ENCODE measurements around the gene PRDX2.
A peak's percentile ranks its signal among the peaks of the same experiment; 100 is the strongest.

PRDX2 gene

GRCh38 chr19:12779162-12779993, 22.2 kb downstream of the PRDX2 start:
- DNase-seq = no peak

DNA sequence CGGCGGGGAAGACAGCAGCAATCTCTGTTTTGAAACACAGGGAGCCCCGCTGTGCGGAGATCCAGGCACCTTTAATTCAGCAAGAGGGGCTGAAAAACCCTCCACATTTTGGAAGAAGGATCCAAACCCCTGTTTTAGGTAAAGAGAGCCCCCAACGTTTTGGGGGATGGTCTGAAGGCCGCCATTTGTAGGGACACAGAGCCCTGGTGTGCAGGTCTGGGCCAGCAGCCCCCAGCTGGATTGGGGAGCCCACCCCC, 22.8 kb downstream of the PRDX2 start:
- no peak for DNase-seq

DNA sequence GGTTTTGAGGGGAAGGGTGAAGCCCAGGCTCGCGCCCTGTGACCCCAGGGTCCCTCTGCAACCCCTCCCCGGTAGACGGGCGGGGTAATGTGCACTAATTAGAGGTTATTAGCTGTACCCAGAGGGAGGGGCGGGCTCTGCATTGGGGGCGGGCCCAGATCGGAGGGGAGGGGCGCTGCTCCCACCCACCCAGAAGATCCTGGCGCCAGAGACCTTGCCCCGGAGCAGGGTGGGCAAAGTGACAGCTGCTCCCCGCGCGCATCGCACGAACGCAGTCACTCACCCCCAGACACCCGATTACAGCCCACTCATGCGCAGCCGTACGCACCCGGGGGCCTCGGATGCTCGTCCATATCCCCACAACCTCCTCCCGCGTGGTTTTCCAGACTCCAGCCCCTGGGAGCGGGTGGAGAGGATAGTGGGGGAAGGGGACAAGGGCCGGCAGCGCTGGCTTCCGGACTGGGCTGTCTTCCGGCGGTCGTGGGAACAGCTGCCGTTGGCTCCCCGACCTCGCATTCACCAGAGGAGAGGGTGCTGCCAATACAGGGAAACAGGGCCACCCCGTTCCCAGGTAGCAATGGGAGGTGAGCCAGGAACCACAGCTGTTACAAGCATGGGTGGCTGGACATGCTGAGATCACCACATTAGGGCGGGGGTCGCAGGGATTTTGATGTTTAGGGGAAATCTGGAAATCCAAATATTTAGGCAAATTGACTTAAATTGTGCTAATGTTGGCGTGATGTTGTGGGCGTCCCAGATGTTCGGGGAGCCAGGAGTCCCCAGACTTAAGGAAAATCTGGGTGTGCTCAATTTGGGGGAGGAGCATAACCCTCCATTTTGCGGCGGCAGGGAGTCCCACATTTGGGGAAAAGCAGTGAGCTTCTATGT, 23.3 kb downstream of the PRDX2 start:
- peak in 2 of 5 donors; percentile 37 to 67 for DNase-seq

DNA sequence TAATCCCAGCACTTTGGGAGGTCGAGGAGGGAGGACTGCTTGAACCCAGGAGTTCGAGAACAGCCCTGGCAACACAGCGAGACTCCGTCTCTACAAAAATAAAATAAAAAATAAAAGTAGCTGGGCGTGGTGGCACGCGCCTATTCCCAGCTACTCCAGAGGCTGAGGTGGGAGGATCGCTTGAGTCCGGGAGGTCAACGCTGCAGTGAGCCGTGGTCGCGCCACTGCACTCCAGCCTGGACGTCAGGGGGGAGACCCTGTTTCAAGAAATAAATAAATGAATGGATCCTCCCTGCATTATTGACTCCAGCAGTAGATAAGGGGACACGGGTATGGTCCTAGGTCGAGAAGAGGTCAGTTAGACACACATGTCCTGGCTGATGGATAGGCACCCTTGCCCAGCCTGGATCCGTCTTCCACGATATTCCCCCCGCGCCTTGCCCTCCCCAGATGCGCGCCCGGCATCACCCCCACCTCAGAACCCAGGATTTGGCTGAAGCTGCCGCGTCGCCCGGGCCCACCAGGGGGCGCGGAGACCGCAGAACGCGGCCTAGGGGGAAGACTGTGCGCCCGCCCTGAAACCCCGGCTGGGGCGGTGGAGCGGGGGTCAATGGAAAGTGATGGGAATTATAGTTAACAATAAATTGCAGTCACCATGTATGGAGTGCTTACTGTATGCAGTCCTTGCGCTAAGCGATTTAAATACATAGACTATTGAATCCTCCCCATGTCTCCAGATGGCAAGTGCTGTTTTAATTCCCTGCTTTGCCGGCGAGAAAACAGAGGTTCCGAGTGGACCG, 24.2 kb downstream of the PRDX2 start:
- DNase-seq = peak; percentile 53 to 80 (median 70)

DNA sequence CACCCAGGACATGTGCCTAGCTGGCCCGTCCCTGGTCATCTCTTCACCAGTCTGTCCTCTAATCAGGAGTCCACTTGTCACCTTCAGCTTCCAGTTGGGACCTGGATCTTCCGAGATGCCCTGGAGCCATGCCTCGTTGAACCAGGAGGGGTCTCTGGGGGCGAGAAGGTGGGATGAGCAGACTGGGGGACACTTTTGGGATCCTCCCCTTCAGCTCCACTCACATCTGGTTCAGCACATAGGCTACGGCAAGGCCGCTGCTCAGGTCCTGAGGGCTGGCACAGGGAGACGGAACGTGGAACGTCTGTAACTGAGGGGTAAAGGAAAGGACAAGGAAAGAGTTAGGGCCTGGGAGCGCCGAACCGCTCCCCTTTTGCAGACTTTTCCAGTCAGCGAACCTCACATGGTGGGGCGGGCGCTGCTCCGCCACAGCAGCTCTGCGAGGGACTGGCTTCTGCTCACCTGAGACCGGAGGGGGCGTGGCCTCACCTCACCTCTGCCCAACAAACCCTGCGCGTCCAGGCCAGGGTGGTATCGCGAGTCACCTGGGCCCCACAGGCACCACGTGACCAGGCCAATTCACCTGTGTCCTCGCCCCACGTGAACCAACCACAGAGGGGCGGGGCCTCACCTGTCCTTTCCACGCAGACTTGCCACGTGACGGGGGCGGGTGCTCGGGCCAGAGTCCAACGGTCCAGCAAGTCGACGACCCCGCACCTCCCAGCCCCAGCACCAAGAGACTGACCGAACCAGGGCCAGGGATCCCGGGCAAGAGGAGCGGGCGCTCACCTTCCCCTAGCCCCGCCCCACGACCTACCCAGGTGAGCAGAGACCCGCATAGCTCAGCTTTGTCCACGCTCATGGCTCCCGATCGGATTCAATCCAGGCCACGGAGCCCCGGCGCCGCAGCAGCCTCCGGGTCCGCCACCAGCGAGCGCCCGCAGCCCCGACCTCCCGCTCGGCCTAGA, 26.7 kb downstream of the PRDX2 start, which contains the start of gene HOOK2:
TSS of gene HOOK2 (minus strand) at position 965 of the 968 bp plus-strand sequence. CDS start at position 862, 103 bp downstream.
- DNase-seq = peak in 1 of 5 donors; percentile 45

DNA sequence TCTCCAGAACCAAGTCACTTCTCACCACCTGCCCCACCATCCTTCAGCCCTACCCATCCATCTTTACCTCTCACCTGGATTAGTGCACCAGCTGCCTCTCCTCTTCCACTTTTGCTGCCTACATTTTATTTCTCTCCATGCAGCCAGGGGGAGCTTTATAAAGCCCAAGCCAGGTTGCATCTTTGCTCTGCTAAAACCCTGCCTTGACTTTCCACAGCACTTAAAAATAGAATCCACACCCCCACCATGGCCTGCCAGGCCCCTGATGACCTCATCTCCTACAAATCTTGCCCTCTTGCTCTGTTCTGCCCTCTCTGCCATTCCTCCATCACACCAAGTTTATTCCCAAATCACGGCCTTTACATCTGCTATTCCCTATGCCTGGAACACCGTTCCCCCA, 28.0 kb downstream of the PRDX2 start:
- DNase-seq = no peak

DNA sequence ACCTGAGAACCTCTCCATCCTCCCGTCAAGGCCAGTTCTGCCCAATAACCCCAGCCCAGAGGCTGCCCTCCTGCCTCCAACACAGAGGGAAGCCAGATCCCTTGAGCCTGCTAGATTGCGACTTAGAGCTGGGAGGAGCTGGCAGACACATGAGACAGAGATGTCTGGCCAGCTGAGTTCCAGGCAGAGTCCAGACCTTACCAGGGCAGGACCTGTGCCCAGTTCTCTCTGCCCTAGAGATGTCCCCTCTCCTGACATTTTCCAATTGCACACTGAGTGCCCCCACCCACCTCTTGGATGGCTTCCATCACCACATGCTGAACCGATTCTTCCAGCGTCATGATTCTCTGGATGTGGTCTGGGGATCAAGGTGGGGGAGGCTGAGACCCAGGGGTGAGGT, 29.3 kb downstream of the PRDX2 start:
- DNase-seq = no peak

- DNase-seq = no peak
These were observed 30.7 kb downstream of the PRDX2 start for GRCh38 chr19:12770922-12771321.

GRCh38 chr19:12769689-12770088, 31.9 kb downstream of the PRDX2 start:
- DNase-seq = peak in 4 of 5 donors; percentile 53 to 71 (median 64)

DNA sequence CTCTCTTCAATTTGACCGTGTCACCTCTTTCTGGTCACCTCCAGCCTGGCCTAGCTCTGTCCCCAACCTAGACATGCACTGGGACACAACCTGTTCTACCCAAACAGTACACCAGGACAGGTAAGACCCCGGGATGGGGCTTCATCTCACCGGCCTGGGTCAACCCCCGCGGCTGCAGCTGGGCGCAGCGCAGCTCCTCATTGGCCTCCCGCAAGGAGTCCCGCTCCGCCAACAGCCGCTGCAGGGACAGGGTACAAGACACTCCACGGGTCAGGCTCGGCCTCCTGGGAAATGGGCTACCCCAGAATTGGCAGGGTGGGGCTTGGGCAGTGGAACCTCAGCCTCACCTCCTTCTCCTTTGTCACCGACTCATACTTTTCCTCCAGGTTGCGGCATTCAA, 33.9 kb downstream of the PRDX2 start:
- no peak for DNase-seq

DNA sequence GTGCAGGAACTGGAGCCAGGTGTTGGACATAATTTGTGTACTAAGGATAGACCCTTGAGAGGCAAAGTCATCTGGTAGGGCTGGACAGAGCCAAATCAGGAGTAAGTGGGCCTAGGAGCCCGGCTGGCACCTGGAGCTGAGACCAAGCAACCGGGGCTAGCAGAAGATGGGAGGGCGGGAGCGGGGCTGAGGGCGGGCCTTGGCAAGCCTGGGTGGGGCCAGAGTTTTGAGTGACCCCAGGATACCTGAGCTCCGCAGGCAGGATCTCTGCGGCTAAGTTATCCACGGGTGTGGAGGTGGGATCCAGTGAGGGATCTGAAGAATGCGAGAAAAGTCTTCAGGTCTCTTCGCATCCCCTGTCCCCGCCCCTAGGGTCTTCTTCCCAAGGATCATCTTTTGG, 34.5 kb downstream of the PRDX2 start:
- DNase-seq = no peak

GRCh38 chr19:12766051-12766521, 35.5 kb downstream of the PRDX2 start:
- DNase-seq = peak; percentile 65 to 80 (median 68)

GRCh38 chr19:12764698-12765097, 36.9 kb downstream of the PRDX2 start:
- no peak for DNase-seq

DNA sequence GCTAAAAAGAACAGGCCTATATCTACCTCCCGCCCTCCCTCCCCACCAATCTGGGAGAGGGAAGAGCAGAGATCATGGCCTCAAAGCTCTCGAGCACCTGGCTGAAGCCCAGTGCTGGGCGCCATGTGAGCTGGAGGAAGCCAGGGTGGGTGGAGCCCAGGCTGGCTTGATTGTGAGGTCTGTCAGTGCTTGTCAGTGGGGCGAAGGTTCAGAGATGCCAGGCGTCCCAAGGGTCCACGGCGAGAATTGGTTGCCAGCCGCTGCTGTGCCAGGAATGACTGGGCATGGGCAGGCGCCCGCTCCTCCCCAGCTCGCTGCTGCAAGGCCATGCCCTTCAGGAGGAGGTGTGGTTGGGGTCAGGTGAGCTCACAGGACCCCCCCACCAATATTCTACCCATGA, 38.5 kb downstream of the PRDX2 start:
- no peak for DNase-seq

DNA sequence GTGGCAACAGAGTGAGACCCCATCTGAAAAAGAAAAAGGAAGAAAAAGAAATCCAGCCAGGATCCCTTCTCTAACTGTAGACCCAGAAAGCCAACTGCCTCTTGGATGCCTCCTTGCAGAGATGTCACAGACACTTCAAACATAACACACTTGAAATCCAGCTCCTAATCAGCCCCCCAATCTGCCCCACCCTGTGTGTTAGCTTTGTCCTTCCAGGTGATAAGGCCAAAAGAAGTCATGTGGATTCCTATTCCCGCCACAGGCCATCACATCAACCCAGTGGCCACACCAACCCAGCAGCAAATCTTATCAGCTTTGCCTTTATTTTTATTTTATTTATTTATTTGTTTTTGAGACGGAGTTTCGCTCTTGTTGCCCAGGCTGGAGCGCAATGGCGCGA, 41.9 kb downstream of the PRDX2 start:
- DNase-seq = no peak

DNA sequence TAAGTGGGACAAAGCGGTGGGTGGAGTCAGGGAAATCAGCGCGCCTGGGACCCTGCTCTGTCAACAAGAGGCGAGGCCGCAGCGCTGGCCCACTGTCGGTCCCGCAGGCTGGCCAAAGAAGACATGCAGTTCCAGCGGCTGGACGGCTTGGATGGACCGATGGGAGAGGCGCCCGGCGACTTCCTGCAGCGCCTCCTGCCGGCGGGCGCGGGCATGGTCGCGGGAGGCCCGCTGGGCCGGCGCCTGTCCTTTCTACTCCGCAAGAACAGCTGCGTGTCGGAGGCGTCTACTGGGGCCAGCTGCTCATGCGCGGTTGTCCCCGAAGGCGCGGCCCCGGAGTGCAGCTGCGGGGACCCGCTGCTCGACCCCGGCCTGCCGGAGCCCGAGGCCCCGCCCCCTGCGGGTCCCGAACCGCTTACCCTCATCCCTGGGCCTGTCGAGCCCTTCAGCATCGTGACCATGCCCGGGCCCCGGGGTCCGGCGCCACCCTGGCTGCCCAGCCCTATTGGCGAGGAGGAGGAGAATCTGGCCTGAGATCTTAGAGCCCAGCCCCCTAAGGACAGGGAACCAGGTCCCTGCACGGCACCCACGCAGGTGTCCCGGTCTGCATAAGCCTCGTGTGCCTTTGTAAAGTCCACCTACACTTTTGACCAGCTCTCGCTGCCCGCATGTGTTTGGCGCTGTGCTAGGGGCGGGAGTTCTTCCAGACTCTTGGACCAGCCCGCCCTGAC, 43.9 kb downstream of the PRDX2 start:
- DNase-seq = peak in 4 of 5 donors; percentile 42 to 63 (median 56)

- DNase-seq = no peak
These were observed 45.3 kb downstream of the PRDX2 start for GRCh38 chr19:12756150-12756883.

DNA sequence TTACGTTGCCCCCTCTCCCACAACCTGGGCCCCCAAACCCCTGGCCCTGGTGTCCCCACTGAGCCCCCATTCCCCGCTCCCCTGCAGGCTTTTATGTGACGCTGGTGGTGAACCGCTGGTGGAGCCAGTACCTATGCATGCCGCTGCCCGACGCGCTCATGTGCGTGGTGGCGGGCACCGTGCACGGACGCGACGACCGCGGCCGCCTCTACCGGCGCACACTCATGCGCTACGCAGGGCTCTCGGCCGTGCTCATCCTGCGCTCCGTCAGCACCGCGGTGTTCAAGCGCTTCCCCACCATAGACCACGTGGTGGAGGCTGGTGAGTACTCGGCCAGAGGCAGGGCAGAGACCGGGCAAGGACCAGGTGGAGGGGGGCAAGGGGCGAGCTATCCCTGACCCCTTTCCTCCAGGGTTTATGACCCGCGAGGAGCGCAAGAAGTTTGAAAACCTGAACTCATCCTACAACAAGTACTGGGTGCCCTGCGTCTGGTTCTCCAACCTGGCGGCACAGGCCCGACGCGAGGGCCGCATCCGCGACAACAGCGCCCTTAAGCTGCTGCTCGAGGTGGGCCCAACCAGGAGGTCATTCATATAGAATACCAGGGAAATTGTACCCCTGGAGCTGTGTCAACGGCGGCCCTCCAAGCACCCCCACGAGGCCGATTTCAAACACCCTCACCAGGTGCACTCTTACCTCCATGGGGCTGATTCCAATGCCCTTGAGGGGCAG, 47.0 kb downstream of the PRDX2 start:
- DNase-seq = no peak

- no peak for DNase-seq
These were observed 49.4 kb downstream of the PRDX2 start for GRCh38 chr19:12752056-12752781.

Data from T-helper 1 cell (primary cell).